GM10248 (cell line): ENCODE results near the gene MRPS34.

Source experiments
- CTCF ChIA-PET: fragments of 300-600 bp; sonication (Branson Sonifier 250); formaldehyde crosslinking; extraction: SDS; loops from one replicate; lab custom pipeline; 2021; ENCODE audit warnings: antibody characterized with exemption; lab: Yijun Ruan, JAX
- POLR2A ChIA-PET: fragments of 350-650 bp; sonication (Branson Sonifier 250); formaldehyde crosslinking; extraction: SDS; loops from one replicate; lab custom pipeline; 2020; ENCODE audit warnings: antibody characterized with exemption; lab: Yijun Ruan, JAX
- DNase-seq: peaks from one replicate; pipeline ENCODE4 v3.0.0; 2012; ENCODE audit errors: extremely low spot score
- TF ChIP-seq, protein P1 (sequence below): IDR thresholded peaks from 2 replicates; pipeline ENCODE4 v1.5.1; 2012; ENCODE audit warnings: mild to moderate bottlenecking, low read depth; ENCODE audit errors: extremely low read depth, missing control alignments, control extremely low read depth

MRPS34 gene

DNA sequence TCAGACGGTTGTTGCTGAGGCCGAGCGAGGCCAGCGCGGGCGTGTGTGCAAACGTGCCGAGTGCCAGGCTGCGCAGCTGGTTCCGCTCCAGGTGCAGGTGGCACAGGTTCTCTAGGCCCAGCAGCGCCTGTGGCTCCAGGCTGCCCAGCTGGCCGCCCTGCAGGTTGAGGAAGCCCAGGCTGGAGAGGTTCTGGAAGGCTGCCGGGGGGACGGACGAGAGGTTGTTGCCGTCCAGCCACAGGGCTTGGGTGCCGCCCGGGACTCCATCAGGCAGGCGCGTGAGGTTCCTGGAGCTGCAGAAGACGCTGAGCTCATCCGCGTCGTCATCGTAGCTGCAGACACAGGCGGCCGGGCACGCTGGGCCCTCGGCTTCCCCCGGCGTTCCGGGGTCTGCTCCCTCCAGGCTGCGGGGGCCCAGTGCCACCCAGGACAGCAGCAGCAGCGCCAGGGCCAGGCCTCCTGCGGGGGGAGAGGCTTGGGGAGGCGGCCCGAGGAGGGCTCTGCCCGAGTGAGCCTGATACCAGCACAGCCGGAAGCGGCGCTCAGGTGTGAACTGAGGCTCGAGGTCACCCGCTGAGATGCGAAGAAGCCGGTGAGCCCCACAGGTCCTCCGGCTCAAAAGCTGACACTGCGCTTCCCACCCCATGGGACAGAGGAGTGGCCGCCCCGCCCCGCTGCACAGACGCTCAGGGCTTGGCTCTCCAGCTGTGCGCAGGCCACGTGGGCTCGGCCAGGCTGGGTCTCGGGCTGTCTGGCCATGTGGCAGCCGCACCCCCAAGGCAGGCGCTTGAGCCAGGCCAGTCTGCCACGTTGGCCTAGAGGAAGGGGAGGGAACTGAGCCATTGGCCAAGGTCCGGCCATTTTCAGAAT, 19.2 kb upstream of the MRPS34 start:
- TF ChIP-seq, protein P1, sequence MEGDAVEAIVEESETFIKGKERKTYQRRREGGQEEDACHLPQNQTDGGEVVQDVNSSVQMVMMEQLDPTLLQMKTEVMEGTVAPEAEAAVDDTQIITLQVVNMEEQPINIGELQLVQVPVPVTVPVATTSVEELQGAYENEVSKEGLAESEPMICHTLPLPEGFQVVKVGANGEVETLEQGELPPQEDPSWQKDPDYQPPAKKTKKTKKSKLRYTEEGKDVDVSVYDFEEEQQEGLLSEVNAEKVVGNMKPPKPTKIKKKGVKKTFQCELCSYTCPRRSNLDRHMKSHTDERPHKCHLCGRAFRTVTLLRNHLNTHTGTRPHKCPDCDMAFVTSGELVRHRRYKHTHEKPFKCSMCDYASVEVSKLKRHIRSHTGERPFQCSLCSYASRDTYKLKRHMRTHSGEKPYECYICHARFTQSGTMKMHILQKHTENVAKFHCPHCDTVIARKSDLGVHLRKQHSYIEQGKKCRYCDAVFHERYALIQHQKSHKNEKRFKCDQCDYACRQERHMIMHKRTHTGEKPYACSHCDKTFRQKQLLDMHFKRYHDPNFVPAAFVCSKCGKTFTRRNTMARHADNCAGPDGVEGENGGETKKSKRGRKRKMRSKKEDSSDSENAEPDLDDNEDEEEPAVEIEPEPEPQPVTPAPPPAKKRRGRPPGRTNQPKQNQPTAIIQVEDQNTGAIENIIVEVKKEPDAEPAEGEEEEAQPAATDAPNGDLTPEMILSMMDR = no peak
- ChIA-PET CTCF (interaction anchor here (0.9 to 1.7 kb wide), 4 partner anchors 9 to 137 kb away, joined by 3 to 5 read pairs (median 4); partner anchors contain the start of genes NUBP2 and SPSB3), POLR2A (interaction anchor here (0.7 kb wide), 1 partner anchor 655 kb away, joined by 3 read pairs; no protein-coding TSS in a partner anchor)
- DNase-seq = no peak

DNA sequence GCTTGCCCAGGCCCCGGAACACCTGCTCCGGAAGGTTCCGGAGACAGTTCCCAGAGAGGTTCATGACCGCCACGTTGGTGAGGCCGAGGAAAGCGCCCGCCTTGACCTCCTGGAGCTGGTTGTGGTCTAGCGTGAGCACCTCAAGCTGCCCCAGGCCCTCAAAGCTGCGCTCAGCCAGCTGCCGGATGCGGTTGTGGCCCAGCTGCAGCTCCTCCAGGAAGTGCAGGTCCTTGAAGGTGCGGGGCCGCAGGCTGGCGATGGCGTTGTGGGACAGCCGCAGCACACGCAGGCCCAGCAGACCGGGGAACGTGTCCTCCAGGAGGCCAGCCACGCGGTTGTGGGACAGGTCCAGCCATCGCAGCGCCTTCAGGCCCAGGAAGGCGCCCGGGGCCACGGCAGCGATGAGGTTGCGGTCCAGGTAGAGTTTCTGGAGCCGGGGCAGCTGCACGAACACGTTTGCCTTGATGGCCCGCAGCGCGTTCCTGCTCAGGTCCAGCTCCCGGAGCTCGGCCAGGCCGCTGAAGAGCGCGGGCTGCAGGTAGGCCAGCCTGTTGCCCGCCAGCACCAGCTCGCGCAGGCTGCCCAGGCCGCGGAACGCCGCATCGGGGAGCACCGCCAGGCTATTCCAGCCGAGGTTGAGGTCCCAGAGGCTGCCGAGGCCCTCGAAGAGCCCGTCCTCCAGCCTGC, 18.5 kb upstream of the MRPS34 start:
- POLR2A ChIA-PET = interaction anchor here (0.7 to 1.3 kb wide), 2 partner anchors 9 to 654 kb away, joined by 3 to 5 read pairs; partner anchors contain the start of genes NUBP2 and SPSB3
- no peak for DNase-seq
- TF ChIP-seq, protein P1 = no peak
- CTCF ChIA-PET = interaction anchor here (0.9 to 1.7 kb wide), 2 partner anchors 9 to 11 kb away, joined by 3 to 5 read pairs; partner anchors contain the start of genes NUBP2 and SPSB3

DNA sequence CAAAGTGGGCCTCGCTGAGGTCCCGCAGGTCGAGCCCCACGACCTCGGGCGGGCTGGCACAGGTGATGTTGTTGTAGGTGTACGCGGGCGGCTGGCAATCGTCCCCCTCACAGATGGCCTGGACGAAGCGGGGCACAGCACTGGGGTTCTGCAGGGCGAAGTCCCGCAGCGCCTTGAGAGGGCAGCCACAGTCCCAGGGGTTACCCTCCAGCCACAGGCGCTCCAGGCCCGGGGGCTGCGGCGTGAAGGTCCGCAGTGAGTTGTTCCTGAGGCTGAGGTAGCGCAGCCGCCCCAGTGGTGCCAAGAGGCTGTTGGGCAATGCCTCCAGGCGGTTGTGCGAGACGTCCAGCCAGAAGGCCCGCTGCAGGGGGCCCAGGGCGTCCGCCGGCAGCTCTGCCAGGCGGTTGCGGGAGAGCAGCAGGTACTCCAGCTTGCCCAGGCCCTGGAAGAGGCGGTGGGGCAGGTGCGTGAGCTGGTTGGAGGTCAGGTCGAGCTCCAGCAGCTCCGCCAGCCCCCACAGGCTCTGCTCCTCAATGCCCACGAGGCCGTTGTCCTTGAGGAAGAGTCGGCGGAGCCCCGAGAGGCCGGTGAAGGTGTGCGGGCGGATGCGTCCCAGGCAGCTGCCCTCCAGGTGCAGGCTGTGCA, 17.8 kb upstream of the MRPS34 start:
- TF ChIP-seq, protein P1 = no peak
- no peak for DNase-seq
- ChIA-PET POLR2A (interaction anchor here (1.3 kb wide), 1 partner anchor 8 kb away, joined by 5 read pairs; the partner anchor contains the start of genes NUBP2 and SPSB3), CTCF (interaction anchor here (1.7 kb wide), 1 partner anchor 11 kb away, joined by 5 read pairs; no protein-coding TSS in a partner anchor)

DNA sequence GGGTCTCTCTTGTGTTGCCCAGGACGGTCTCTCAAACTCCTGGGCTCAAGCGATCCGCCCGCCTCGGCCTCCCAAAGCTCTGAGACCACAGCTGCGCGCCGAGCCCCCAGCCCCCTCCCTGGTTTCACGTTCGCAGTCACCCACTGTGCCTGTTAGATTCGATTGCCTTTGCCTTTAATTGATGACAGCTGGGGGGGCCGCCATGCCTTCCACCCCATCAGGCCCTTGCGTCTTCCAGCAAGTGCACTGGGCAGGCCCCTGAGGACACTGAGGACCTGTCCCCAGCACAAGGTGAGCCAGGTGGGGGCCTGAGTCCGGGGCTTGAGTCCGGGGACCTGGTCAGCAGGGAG, 17.3 kb upstream of the MRPS34 start:
- ChIA-PET CTCF (no interaction called here), POLR2A (no interaction called here)
- TF ChIP-seq, protein P1 = no peak
- DNase-seq = no peak

DNA sequence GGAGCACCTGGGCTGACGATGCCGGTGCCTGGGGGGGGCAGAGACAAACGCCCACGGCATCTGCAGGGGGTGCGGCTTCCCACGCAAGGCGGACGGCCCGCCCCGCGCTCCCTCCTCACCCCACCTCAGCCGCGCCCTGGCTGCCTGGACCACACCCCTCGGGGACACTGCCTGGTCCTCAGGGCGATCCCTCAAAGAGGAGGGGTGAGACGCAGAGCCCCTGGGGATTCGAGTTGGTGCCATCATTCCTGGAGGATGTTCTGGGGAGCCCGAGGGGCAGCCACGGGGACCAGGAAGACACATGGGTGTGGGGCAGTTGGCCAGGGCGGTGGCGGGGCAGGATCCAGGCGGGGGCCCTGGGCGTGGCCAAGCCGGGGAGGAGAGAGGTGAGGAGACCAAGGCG, 16.7 kb upstream of the MRPS34 start:
- DNase-seq = no peak
- ChIA-PET POLR2A (no interaction called here), CTCF (no interaction called here)
- TF ChIP-seq, protein P1 = no peak

DNA sequence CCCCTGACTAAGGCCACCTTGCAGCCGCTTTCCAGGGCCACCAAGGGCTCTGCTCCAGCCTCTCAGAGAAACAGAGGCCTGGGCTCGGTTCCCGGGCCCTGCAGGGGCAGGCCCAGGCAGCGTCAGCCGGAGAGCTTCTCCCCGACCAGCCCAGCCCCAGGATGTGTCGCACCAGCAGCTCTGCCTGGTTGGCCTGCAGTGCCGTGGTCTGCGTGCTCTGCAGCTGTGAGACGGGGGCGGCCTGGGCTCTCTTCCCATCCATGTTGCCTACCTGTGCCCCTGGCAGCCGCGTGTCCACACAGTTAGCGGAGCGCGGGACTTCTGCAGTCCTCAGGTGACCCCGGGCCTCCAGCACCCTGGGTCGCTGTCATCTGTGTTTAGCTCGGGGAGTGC, 15.8 kb upstream of the MRPS34 start:
- TF ChIP-seq, protein P1 = no peak
- no peak for DNase-seq
- CTCF ChIA-PET = interaction anchor here (1.1 kb wide), 1 partner anchor 16 kb away, joined by 4 read pairs; the partner anchor contains the start of genes EME2 and MRPS34
- POLR2A ChIA-PET = no interaction called here
